Mesendoderm (in vitro differentiated cells): Measurements from ENCODE around the gene TSPAN10.

Source experiments
- DNase-seq: peaks from one replicate; pipeline ENCODE4 v3.0.0; 2013
- H2AK5ac ChIP-seq: 2 replicates; pipeline ENCODE4 v1.6.1; 2013; ENCODE audit warnings: low read length, inconsistent platforms
- H2BK120ac ChIP-seq: 2 replicates; pipeline ENCODE4 v1.6.1; 2013; ENCODE audit warnings: low read depth, mild to moderate bottlenecking, low read length, moderate library complexity, mixed read lengths
- H2BK15ac ChIP-seq: replicated peaks from 2 replicates; pipeline ENCODE4 v1.6.1; 2013; ENCODE audit warnings: low read depth, mild to moderate bottlenecking, moderate library complexity
- H2BK5ac ChIP-seq: 2 replicates; pipeline ENCODE4 v1.6.1; 2013; ENCODE audit warnings: low read length, inconsistent platforms
- H3K18ac ChIP-seq: 2 replicates; pipeline ENCODE4 v1.6.1; 2013; ENCODE audit warnings: mild to moderate bottlenecking, low read length, mixed read lengths
- H3K23ac ChIP-seq: one replicate; pipeline ENCODE4 v1.6.1; 2013; ENCODE audit warnings: low read length
- H3K27ac ChIP-seq: 2 replicates; pipeline ENCODE4 v1.5.1; 2013; ENCODE audit warnings: low read depth, mild to moderate bottlenecking, inconsistent platforms, low read length, moderate library complexity
- H3K27me3 ChIP-seq: 2 replicates; pipeline ENCODE4 v1.6.1; 2013; ENCODE audit warnings: low read length, control low read depth, mild to moderate bottlenecking, inconsistent platforms; ENCODE audit not compliant: insufficient read depth, poor library complexity
- H3K36me3 ChIP-seq: 2 replicates; pipeline ENCODE4 v1.6.1; 2013; ENCODE audit warnings: low read length, inconsistent platforms; ENCODE audit not compliant: control insufficient read depth, insufficient read depth
- H3K4ac ChIP-seq: one replicate; pipeline ENCODE4 v1.6.1; 2013; ENCODE audit warnings: low read depth, mild to moderate bottlenecking, low read length, moderate library complexity
- H3K4me1 ChIP-seq: 2 replicates; pipeline ENCODE4 v1.6.1; 2013; ENCODE audit warnings: low read depth, low read length, inconsistent platforms; ENCODE audit not compliant: control insufficient read depth
- H3K4me2 ChIP-seq: 2 replicates; pipeline ENCODE4 v1.6.1; 2013; ENCODE audit warnings: low read length
- H3K4me3 ChIP-seq: 2 replicates; pipeline ENCODE4 v1.5.1; 2013; ENCODE audit warnings: mild to moderate bottlenecking, low read length
- H3K56ac ChIP-seq: one replicate; pipeline ENCODE4 v1.6.1; 2013; ENCODE audit warnings: low read length
- H3K79me1 ChIP-seq: 2 replicates; pipeline ENCODE4 v1.6.1; 2013; ENCODE audit warnings: low read length, inconsistent platforms
- H3K79me2 ChIP-seq: 2 replicates; pipeline ENCODE4 v1.6.1; 2013; ENCODE audit warnings: mild to moderate bottlenecking, low read length; ENCODE audit not compliant: control insufficient read depth, insufficient read depth
- H3K9ac ChIP-seq: 2 replicates; pipeline ENCODE4 v1.6.1; 2013; ENCODE audit warnings: low read length, inconsistent platforms
- H4K5ac ChIP-seq: one replicate; pipeline ENCODE4 v1.6.1; 2013; ENCODE audit warnings: low read length
- H4K8ac ChIP-seq: one replicate; pipeline ENCODE4 v1.6.1; 2013; ENCODE audit warnings: low read depth, mild to moderate bottlenecking, control low read depth, low read length, moderate library complexity
- WGBS: extraction: QIAGEN DNeasy Blood & Tissue Kit; methylation state at CpG from one replicate; pipeline ENCODE4 v1.1.7; 2013; ENCODE audit warnings: low lambda C conversion rate, missing lambda C conversion rate; ENCODE audit not compliant: insufficient coverage; ENCODE audit errors: extremely low coverage; 5-methylcytosine and 5-hydroxymethylcytosine counted together

TSPAN10 gene

GRCh38 chr17:81651692-81652091, 14.7 kb downstream of the TSPAN10 start:
- no peak overlapping the region for H3K4ac ChIP-seq
- H2BK120ac ChIP-seq: no peak overlapping the region
- H2BK15ac ChIP-seq: no peak overlapping the region
- H3K23ac ChIP-seq: no peak overlapping the region
- no peaks in the 10 kb centered on the region for H3K36me3 ChIP-seq
- H2BK5ac ChIP-seq: no peak overlapping the region
- no peak overlapping the region for H3K4me2 ChIP-seq
- H4K5ac ChIP-seq: no peak overlapping the region
- peaks cover 4% of the 10 kb centered on the region for H3K4me1 ChIP-seq
- no peak overlapping the region for H2AK5ac ChIP-seq
- no peaks in the 10 kb centered on the region for H3K79me1 ChIP-seq
- H3K27me3 ChIP-seq: peaks cover 5% of the 10 kb centered on the region
- no peak overlapping the region for H3K4me3 ChIP-seq
- H3K9ac ChIP-seq: no peak overlapping the region
- WGBS: no CpG with 5 or more reads among the region's 10 CpGs
- H3K27ac ChIP-seq: no peak overlapping the region
- H3K56ac ChIP-seq: no peak overlapping the region
- no peak overlapping the region for H3K18ac ChIP-seq
- H4K8ac ChIP-seq: no peak overlapping the region
- no peak for DNase-seq
- H3K79me2 ChIP-seq: no peaks in the 10 kb centered on the region

- peaks cover 5% of the 10 kb centered on the region for H3K27me3 ChIP-seq
- peak overlapping the region; percentile 83 for H3K56ac ChIP-seq
- H4K8ac ChIP-seq: no peak overlapping the region
- H2BK120ac ChIP-seq: no peak overlapping the region
- H3K4me1 ChIP-seq: peaks cover 4% of the 10 kb centered on the region
- no peak overlapping the region for H3K4me3 ChIP-seq
- peak overlapping the region; percentile 19 for H3K4me2 ChIP-seq
- DNase-seq: peak; percentile 44
- no peak overlapping the region for H2BK15ac ChIP-seq
- no CpG with 5 or more reads among the region's 27 CpGs for WGBS
- H3K4ac ChIP-seq: peak overlapping the region; percentile 66
- no peaks in the 10 kb centered on the region for H3K36me3 ChIP-seq
- peak overlapping the region; percentile 19 for H3K18ac ChIP-seq
- H3K79me2 ChIP-seq: no peaks in the 10 kb centered on the region
- no peak overlapping the region for H2AK5ac ChIP-seq
- H3K27ac ChIP-seq: no peak overlapping the region
- no peaks in the 10 kb centered on the region for H3K79me1 ChIP-seq
- peak overlapping the region; percentile 81 for H2BK5ac ChIP-seq
- peak overlapping the region; percentile 56 for H3K9ac ChIP-seq
- no peak overlapping the region for H3K23ac ChIP-seq
- no peak overlapping the region for H4K5ac ChIP-seq
These were observed 16.1 kb downstream of the TSPAN10 start for GRCh38 chr17:81652906-81653771.

DNA sequence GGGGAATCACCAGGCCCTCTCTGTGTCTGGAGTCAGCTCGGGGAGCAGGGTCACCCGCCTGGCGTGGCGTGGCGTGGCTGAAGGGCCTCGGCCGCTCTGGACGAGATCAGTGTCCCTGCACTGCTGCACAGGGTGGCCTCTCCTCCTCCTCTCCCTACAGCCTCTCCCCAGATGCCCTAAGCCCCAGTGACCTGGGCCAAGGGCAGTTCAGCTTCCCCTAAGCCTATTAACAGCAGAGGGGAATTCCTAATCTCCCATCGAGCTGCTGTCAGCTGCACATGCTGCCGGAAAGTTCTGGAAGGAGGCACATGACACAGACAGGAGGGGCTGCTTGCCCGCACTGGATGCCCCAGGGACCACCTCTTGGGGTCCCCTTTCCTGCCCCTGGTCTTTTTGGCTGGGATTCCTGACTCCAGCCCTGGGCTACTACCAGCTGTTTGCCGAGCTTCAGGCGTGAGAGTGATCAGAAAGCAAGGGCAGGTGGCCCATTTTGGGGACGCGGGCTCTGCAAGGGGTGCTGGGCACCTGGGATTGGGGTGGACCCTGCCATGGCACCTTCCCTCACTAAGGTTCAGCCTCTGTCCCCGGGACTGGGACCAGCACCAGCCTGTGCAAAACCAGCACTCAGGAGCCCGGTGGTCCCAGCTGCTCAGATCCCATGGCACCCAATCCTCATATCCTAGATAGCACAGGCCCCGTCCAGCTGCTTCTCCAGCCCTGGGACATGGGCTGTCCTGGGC, 18.6 kb downstream of the TSPAN10 start:
- no peak for DNase-seq
- H3K4me2 ChIP-seq: no peak overlapping the region
- H3K79me1 ChIP-seq: no peaks in the 10 kb centered on the region
- H3K36me3 ChIP-seq: no peaks in the 10 kb centered on the region
- no peak overlapping the region for H3K23ac ChIP-seq
- no peak overlapping the region for H4K8ac ChIP-seq
- H3K27ac ChIP-seq: no peak overlapping the region
- H3K4me3 ChIP-seq: no peak overlapping the region
- H2AK5ac ChIP-seq: no peak overlapping the region
- no peak overlapping the region for H3K9ac ChIP-seq
- H3K18ac ChIP-seq: no peak overlapping the region
- H3K56ac ChIP-seq: no peak overlapping the region
- no peak overlapping the region for H2BK5ac ChIP-seq
- no peaks in the 10 kb centered on the region for H3K79me2 ChIP-seq
- no CpG with 5 or more reads among the region's 18 CpGs for WGBS
- H2BK120ac ChIP-seq: no peak overlapping the region
- H3K27me3 ChIP-seq: no peaks in the 10 kb centered on the region
- no peak overlapping the region for H3K4ac ChIP-seq
- no peak overlapping the region for H4K5ac ChIP-seq
- H3K4me1 ChIP-seq: peaks cover 4% of the 10 kb centered on the region
- no peak overlapping the region for H2BK15ac ChIP-seq

- no peak within 1 kb of the TSS for H3K23ac ChIP-seq
- H2BK5ac ChIP-seq: no peak within 1 kb of the TSS
- no peak within 1 kb of the TSS for H3K4me2 ChIP-seq
- no peak within 1 kb of the TSS for H2BK120ac ChIP-seq
- no peak within 1 kb of the TSS for H2AK5ac ChIP-seq
- H4K5ac ChIP-seq: no peak within 1 kb of the TSS
- no peak within 1 kb of the TSS for H3K27ac ChIP-seq
- H4K8ac ChIP-seq: no peak within 1 kb of the TSS
- H3K18ac ChIP-seq: no peak within 1 kb of the TSS
- no peak within 1 kb of the TSS for H3K4me3 ChIP-seq
- no CpG with 5 or more reads among the region's 15 CpGs for WGBS
- H3K56ac ChIP-seq: no peak within 1 kb of the TSS
- no peak for DNase-seq
- H3K79me2 ChIP-seq: no peaks in the 10 kb centered on the region
- peaks cover 4% of the 10 kb centered on the region for H3K4me1 ChIP-seq
- H3K79me1 ChIP-seq: no peaks in the 10 kb centered on the region
- no peak within 1 kb of the TSS for H2BK15ac ChIP-seq
- H3K36me3 ChIP-seq: no peaks in the 10 kb centered on the region
- no peak within 1 kb of the TSS for H3K9ac ChIP-seq
- H3K27me3 ChIP-seq: no peaks in the 10 kb centered on the region
- H3K4ac ChIP-seq: no peak within 1 kb of the TSS
These were observed 19.2 kb downstream of the TSPAN10 start, which contains the start of gene PDE6G for GRCh38 chr17:81656118-81656743. Gene PDE6G, minus strand, starts transcription at chr17:81656542. Its CDS starts 3,237 bp downstream, at chr17:81653305.

DNA sequence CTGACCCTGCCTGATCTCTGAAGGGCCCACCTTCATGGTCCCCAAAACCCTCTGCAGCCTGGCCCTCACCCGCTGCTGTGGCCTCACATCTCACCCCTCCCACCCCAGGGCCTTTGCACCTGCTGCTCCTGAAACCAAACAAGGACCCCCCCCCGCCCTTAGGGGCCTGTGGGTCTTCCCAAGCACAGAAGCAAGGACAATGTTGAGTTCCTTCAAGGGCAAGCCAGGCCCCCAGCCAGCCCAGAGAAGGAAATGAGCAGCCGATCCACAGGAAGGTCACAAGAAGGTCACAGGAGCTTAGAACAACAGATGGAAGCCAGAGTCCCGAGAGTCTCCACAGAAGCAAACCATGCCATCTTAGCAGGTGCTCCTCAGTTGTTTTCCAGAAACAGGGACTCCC, 19.8 kb downstream of the TSPAN10 start:
- no CpG with 5 or more reads among the region's 4 CpGs for WGBS
- DNase-seq: no peak
- no peaks in the 10 kb centered on the region for H3K79me1 ChIP-seq
- H3K27me3 ChIP-seq: no peaks in the 10 kb centered on the region
- no peak overlapping the region for H2AK5ac ChIP-seq
- H3K56ac ChIP-seq: no peak overlapping the region
- no peak overlapping the region for H3K4ac ChIP-seq
- no peak overlapping the region for H2BK15ac ChIP-seq
- no peak overlapping the region for H3K18ac ChIP-seq
- no peak overlapping the region for H3K9ac ChIP-seq
- peaks cover 4% of the 10 kb centered on the region for H3K4me1 ChIP-seq
- no peak overlapping the region for H3K4me2 ChIP-seq
- H3K23ac ChIP-seq: no peak overlapping the region
- no peak overlapping the region for H4K5ac ChIP-seq
- no peak overlapping the region for H4K8ac ChIP-seq
- no peak overlapping the region for H3K27ac ChIP-seq
- H2BK120ac ChIP-seq: no peak overlapping the region
- no peak overlapping the region for H3K4me3 ChIP-seq
- no peaks in the 10 kb centered on the region for H3K36me3 ChIP-seq
- H2BK5ac ChIP-seq: no peak overlapping the region
- no peaks in the 10 kb centered on the region for H3K79me2 ChIP-seq
